Chondrocyte (in vitro differentiated cells): ENCODE data around the gene LMO2. TPM values are rescaled to one million over a fixed set of nuclear protein-coding genes. Genes with fewer than 3 reads are reported as not detected.

Experiments
- DNase-seq: peaks from one replicate; pipeline ENCODE4 v3.0.0; 2021; ENCODE audit warnings: mixed read lengths, low spot score
- H3K27ac Mint-ChIP-seq: one replicate; pipeline ENCODE4 v1.8.0; 2021; ENCODE audit warnings: mild to moderate bottlenecking, moderate library complexity, mixed read lengths; ENCODE audit not compliant: unreplicated experiment
- H3K27me3 Mint-ChIP-seq: 2 replicates; pipeline ENCODE4 v1.8.0; 2021; ENCODE audit warnings: low read depth, mixed read lengths
- H3K36me3 Mint-ChIP-seq: 2 replicates; pipeline ENCODE4 v1.8.0; 2021; ENCODE audit warnings: low read depth, mixed read lengths
- H3K4me1 Mint-ChIP-seq: 2 replicates; pipeline ENCODE4 v1.8.0; 2021; ENCODE audit warnings: low read depth, mild to moderate bottlenecking, mixed read lengths
- H3K4me3 Mint-ChIP-seq: one replicate; pipeline ENCODE4 v1.8.0; 2021; ENCODE audit warnings: mild to moderate bottlenecking, moderate library complexity, mixed read lengths; ENCODE audit not compliant: unreplicated experiment
- H3K9me3 Mint-ChIP-seq: 2 replicates; pipeline ENCODE4 v1.8.0; 2021; ENCODE audit warnings: low read depth, mixed read lengths
- total RNA-seq: library from RNA; stranded (reverse); gene quantifications from 3 replicates; pipeline ENCODE4 v1.2.1, GENCODE V29; 2021
- TF ChIP-seq, protein P1 (sequence below): fragments of 200-600 bp; sonication (generic); IDR thresholded peaks from 2 replicates; pipeline ENCODE4 v1.5.0; 2021; ENCODE audit warnings: antibody characterized with exemption, mild to moderate bottlenecking, moderate library complexity

LMO2 gene
- total RNA-seq, 1 donor from 2014 or later, result not detected

DNA sequence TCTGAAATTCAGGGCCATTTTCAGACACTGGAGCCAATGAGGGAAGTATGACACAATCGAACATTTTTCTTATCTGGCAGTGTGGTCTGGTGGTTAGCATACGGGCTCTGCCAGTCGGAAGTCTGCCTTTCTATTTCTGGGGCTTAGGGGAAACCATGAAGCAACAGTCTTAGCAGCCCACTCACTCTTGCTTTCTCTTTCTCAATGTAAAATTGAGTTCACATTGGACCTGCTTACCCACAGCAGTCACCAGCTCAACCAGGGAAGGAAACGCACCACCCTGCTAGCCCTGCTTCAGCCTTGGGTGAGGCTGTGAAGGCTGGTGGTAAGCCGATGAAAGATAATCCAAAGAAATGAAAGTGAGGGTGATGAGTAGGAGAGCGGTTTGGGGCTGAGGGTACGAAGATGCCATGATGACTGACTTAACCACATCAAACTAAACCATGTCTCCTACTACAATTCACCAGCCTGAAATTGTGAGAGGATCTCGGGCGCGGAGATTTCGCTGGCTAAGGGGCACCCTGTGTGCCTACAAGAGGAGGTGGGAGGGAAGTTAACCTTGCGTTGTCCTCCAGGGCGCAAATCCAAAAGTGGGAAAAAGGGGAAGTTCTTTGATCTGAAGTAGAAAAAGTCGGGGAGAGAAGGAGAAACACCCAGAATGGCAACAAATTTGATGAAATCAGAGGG, 2.0 kb upstream of the LMO2 start:
- H3K27me3 Mint-ChIP-seq, result peaks cover 6% of the 10 kb centered on the region
- peaks cover 1% of the 10 kb centered on the region for H3K36me3 Mint-ChIP-seq
- H3K27ac Mint-ChIP-seq, result no peak overlapping the region
- H3K4me1 Mint-ChIP-seq, result peaks cover 9% of the 10 kb centered on the region
- DNase-seq, result no peak
- H3K4me3 Mint-ChIP-seq, result no peak overlapping the region
- no peaks in the 10 kb centered on the region for H3K9me3 Mint-ChIP-seq
- TF ChIP-seq, protein P1, sequence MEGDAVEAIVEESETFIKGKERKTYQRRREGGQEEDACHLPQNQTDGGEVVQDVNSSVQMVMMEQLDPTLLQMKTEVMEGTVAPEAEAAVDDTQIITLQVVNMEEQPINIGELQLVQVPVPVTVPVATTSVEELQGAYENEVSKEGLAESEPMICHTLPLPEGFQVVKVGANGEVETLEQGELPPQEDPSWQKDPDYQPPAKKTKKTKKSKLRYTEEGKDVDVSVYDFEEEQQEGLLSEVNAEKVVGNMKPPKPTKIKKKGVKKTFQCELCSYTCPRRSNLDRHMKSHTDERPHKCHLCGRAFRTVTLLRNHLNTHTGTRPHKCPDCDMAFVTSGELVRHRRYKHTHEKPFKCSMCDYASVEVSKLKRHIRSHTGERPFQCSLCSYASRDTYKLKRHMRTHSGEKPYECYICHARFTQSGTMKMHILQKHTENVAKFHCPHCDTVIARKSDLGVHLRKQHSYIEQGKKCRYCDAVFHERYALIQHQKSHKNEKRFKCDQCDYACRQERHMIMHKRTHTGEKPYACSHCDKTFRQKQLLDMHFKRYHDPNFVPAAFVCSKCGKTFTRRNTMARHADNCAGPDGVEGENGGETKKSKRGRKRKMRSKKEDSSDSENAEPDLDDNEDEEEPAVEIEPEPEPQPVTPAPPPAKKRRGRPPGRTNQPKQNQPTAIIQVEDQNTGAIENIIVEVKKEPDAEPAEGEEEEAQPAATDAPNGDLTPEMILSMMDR, result no peak

DNA sequence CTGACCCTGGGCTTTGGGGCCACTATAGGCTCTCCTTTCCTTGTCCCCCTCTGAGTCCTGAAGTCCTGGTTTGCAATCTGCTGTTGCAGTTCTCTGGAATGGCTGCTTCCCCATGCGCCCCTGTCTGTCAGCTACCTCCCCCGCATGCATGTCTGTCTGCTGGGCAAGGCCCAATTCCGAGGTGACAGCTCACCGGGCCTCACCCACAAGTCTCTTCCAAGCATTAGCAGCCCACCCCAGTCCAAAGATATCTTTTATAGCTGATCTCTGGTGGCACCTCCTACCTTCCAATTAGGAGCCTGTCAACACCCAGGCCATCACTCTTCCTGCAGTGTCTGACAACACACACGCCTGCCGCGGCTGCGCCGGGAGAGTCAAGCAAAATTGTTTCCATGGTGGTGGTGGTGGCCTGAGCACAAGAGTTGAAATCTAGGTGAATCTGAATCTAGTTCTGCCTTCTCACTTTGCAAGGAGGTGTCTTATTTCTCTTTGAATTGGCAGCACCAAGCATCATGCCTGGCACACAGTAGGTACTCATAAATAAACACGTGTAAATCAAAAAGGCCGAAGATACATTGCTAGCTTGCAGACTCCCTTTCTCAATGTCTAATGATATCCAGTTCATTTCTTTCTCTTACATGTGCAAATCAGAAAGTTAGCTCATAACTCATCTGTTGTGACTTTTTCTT, 1.2 kb upstream of the LMO2 start:
- H3K9me3 Mint-ChIP-seq, result no peaks in the 10 kb centered on the region
- H3K4me3 Mint-ChIP-seq, result no peak overlapping the region
- H3K27ac Mint-ChIP-seq, result no peak overlapping the region
- TF ChIP-seq, protein P1, result no peak
- H3K36me3 Mint-ChIP-seq, result peaks cover 1% of the 10 kb centered on the region
- DNase-seq, result no peak
- H3K27me3 Mint-ChIP-seq, result peaks cover 6% of the 10 kb centered on the region
- H3K4me1 Mint-ChIP-seq, result peaks cover 6% of the 10 kb centered on the region

DNA sequence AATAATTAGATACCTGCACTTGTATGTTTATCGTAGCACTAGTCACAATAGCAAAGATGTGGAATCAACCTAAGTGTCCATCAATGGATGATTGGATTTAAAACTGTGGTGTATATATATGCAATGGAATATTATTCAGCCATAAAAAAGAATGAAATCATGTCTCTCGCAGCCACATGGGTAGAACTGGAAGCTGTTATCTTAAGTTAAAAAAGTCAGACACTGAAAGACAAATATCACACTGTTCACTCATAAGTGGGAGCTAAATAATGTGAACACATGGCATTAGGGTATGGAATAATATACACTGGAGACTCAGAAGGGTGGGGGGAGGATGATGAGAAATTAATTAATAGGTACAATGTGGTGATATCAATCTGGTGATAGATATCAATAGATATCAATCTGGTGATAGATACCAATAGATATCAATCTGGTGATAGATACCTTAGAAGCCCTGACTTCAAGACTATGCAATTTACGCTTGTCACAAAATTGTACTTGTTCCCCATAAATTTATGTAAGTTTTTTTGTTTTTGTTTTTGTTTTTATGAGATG, 2.0 kb downstream of the LMO2 start:
- peaks cover 26% of the 10 kb centered on the region for H3K27me3 Mint-ChIP-seq
- TF ChIP-seq, protein P1, result no peak
- no peak for DNase-seq
- peaks cover 6% of the 10 kb centered on the region for H3K4me1 Mint-ChIP-seq
- no peak overlapping the region for H3K4me3 Mint-ChIP-seq
- H3K36me3 Mint-ChIP-seq, result peaks cover 1% of the 10 kb centered on the region
- no peaks in the 10 kb centered on the region for H3K9me3 Mint-ChIP-seq
- H3K27ac Mint-ChIP-seq, result no peak overlapping the region

DNA sequence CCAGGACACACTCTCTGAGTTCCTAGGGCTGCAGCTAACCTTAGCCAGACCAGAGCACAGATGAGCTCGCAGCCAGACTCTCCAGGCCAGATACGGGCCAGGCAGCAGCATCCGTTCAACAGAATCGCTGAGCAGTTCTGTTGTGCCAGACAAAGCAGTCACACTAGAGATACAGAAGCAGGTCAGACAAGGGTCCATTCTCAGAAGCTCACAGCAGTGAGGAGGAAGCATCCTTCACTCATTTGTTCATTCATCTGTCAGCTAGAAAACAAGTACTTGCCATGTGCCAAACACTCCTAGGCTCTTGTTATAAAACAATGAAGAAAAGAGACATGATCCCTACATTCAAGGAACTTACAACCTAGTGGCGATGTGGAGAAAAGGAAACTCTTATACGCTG, 2.6 kb downstream of the LMO2 start:
- peaks cover 1% of the 10 kb centered on the region for H3K36me3 Mint-ChIP-seq
- H3K27me3 Mint-ChIP-seq, result peaks cover 26% of the 10 kb centered on the region

DNA sequence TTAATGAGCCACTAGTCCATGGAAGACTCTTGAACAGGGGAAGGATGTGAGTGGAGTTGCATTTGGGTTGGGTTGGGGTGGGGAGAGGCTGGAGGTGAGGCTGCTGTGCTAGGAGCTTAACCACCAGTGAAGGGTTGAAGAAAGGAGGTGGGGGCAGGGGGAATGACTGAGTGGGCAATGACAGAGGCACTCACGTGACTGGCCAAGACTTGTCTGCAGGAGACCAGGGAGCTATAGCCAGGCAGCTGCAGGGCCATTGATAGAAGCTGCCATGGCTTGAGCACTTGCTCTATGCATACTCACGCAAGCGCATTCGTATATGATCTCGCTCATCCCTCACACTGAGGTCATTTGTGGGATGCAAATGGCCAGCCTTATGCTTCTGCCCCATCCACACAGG, 4.0 kb downstream of the LMO2 start:
- Mint-ChIP-seq H3K9me3 (no peaks in the 10 kb centered on the region), H3K4me3 (no peak overlapping the region), H3K27ac (no peak overlapping the region), H3K36me3 (peaks cover 2% of the 10 kb centered on the region), H3K4me1 (peaks cover 6% of the 10 kb centered on the region), H3K27me3 (peaks cover 36% of the 10 kb centered on the region)
- DNase-seq, result no peak
- TF ChIP-seq, protein P1, result no peak

More for the DNA sequence above, 2.6 kb downstream of the LMO2 start:
- TF ChIP-seq, protein P1, result no peak
- H3K4me3 Mint-ChIP-seq, result no peak overlapping the region
- peaks cover 6% of the 10 kb centered on the region for H3K4me1 Mint-ChIP-seq
- DNase-seq, result no peak
- H3K27ac Mint-ChIP-seq, result no peak overlapping the region
- no peaks in the 10 kb centered on the region for H3K9me3 Mint-ChIP-seq
